WTC11 (cell line): ENCODE data around the gene CIC. TPM values are rescaled to one million over a fixed set of nuclear protein-coding genes. Genes with fewer than 3 reads are reported as not detected.

Source experiments
- ATAC-seq: fragments of 200-7000 bp; cut with Tn5 transposase; 2 replicates; pipeline ENCODE4 v1.10.0; 2021; ENCODE audit warnings: mild to moderate bottlenecking, moderate library complexity
- CTCF ChIA-PET: fragments of 300-600 bp; sonication (Branson Sonifier 250); formaldehyde crosslinking; loops from one replicate; lab custom pipeline; 2021; ENCODE audit warnings: antibody characterized with exemption; lab: Charles Lee
- POLR2A ChIA-PET: fragments of 350-600 bp; sonication (Branson Sonifier 250); formaldehyde crosslinking; loops from one replicate; lab custom pipeline; 2021; ENCODE audit warnings: antibody characterized with exemption; lab: Charles Lee
- DNase-seq: peaks from one replicate; pipeline ENCODE4 v3.0.0; 2021; ENCODE audit warnings: low spot score
- H3K27ac Mint-ChIP-seq: 2 replicates; pipeline ENCODE4 v1.8.0; 2021; ENCODE audit warnings: mixed read lengths
- H3K27me3 Mint-ChIP-seq: 2 replicates; pipeline ENCODE4 v1.8.0; 2021; ENCODE audit warnings: low read depth, mild to moderate bottlenecking, moderate library complexity, mixed read lengths
- H3K36me3 Mint-ChIP-seq: 2 replicates; pipeline ENCODE4 v1.8.0; 2021; ENCODE audit warnings: mixed read lengths
- H3K4me1 Mint-ChIP-seq: 2 replicates; pipeline ENCODE4 v1.8.0; 2022; ENCODE audit warnings: mixed read lengths
- H3K4me3 Mint-ChIP-seq: 2 replicates; pipeline ENCODE4 v1.8.0; 2021; ENCODE audit warnings: mild to moderate bottlenecking, moderate library complexity, mixed read lengths
- H3K9me3 Mint-ChIP-seq: 2 replicates; pipeline ENCODE4 v1.8.0; 2021; ENCODE audit warnings: mixed read lengths
- CBFB ChIP-seq: sonication (generic); formaldehyde crosslinking; IDR thresholded peaks from 2 replicates; pipeline ENCODE4 v1.8.1; 2022; ENCODE audit warnings: mild to moderate bottlenecking, low read depth, missing genetic modification reagents
- CREB1 ChIP-seq: sonication (generic); formaldehyde crosslinking; IDR thresholded peaks from 2 replicates; pipeline ENCODE4 v1.8.0; 2023; ENCODE audit warnings: mild to moderate bottlenecking, missing genetic modification reagents
- CREM ChIP-seq: sonication (generic); formaldehyde crosslinking; IDR thresholded peaks from 2 replicates; pipeline ENCODE4 v1.8.1; 2022; ENCODE audit warnings: mild to moderate bottlenecking, missing genetic modification reagents, moderate library complexity
- EMX1 ChIP-seq: fragments of 250-450 bp; sonication (Bioruptor Pico); IDR thresholded peaks from 2 replicates; pipeline ENCODE4 v1.8.0; 2021; ENCODE audit warnings: mild to moderate bottlenecking
- GTF2I ChIP-seq: fragments of 250-450 bp; sonication (Bioruptor Pico); conservative IDR thresholded peaks from 2 replicates; pipeline ENCODE4 v1.4.0; 2021; ENCODE audit warnings: mild to moderate bottlenecking
- JAZF1 ChIP-seq: fragments of 250-450 bp; sonication (Bioruptor Pico); IDR thresholded peaks from 2 replicates; pipeline ENCODE4 v1.9.0; 2021; ENCODE audit warnings: moderate library complexity, mild to moderate bottlenecking, inconsistent platforms
- SOX15 ChIP-seq: fragments of 250-450 bp; sonication (Bioruptor Pico); IDR thresholded peaks from 2 replicates; pipeline ENCODE4 v1.9.0; 2021; ENCODE audit warnings: mild to moderate bottlenecking
- TEAD1 ChIP-seq: sonication (generic); formaldehyde crosslinking; IDR thresholded peaks from 2 replicates; pipeline ENCODE4 v1.8.0; 2022; ENCODE audit warnings: mild to moderate bottlenecking, missing genetic modification reagents
- ZBTB21 ChIP-seq: sonication (generic); formaldehyde crosslinking; IDR thresholded peaks from 2 replicates; pipeline ENCODE4 v1.8.1; 2023; ENCODE audit warnings: mild to moderate bottlenecking, missing genetic modification reagents, borderline replicate concordance
- ZNF121 ChIP-seq: sonication (generic); formaldehyde crosslinking; IDR thresholded peaks from 2 replicates; pipeline ENCODE4 v1.8.0; 2023; ENCODE audit warnings: missing genetic modification reagents
- ZNF396 ChIP-seq: fragments of 250-450 bp; sonication (Bioruptor Pico); IDR thresholded peaks from 2 replicates; pipeline ENCODE4 v1.8.0; 2021; ENCODE audit warnings: mild to moderate bottlenecking, moderate library complexity, borderline replicate concordance
- ZNF416 ChIP-seq: fragments of 250-450 bp; sonication (Bioruptor Pico); IDR thresholded peaks from 2 replicates; pipeline ENCODE4 v1.9.0; 2021; ENCODE audit warnings: mild to moderate bottlenecking, inconsistent platforms
- total RNA-seq: library from RNA; stranded (reverse); gene quantifications from 3 replicates; pipeline ENCODE4 v1.2.3, GENCODE V29; 2021
- TF ChIP-seq, protein P1 (sequence below): sonication (generic); formaldehyde crosslinking; IDR thresholded peaks from 2 replicates; pipeline ENCODE4 v1.8.0; 2022; ENCODE audit warnings: mild to moderate bottlenecking, missing genetic modification reagents
- TF ChIP-seq, protein P2 (sequence below): fragments of 250-450 bp; sonication (Bioruptor Pico); IDR thresholded peaks from 2 replicates; pipeline ENCODE4 v1.8.0; 2021; ENCODE audit warnings: mild to moderate bottlenecking
- TF ChIP-seq, protein P3 (sequence below): sonication (generic); formaldehyde crosslinking; IDR thresholded peaks from 2 replicates; pipeline ENCODE4 v1.8.1; 2023; ENCODE audit warnings: mild to moderate bottlenecking, missing genetic modification reagents, borderline replicate concordance
- TF ChIP-seq, protein P4 (sequence below): sonication (generic); formaldehyde crosslinking; IDR thresholded peaks from 2 replicates; pipeline ENCODE4 v1.8.1; 2022; ENCODE audit warnings: low read depth, mild to moderate bottlenecking, moderate library complexity, missing genetic modification reagents, borderline replicate concordance
- TF ChIP-seq, protein P5 (sequence below): sonication (generic); formaldehyde crosslinking; conservative IDR thresholded peaks from 2 replicates; pipeline ENCODE4 v1.8.1; 2022; ENCODE audit warnings: mild to moderate bottlenecking, missing genetic modification reagents
- TF ChIP-seq, protein P6 (sequence below): sonication (generic); formaldehyde crosslinking; IDR thresholded peaks from 2 replicates; pipeline ENCODE4 v1.8.1; 2023; ENCODE audit warnings: mild to moderate bottlenecking, missing genetic modification reagents, moderate library complexity

CIC gene
- total RNA-seq, 1 experiment from 2014 or later, result 55.8 TPM

DNA sequence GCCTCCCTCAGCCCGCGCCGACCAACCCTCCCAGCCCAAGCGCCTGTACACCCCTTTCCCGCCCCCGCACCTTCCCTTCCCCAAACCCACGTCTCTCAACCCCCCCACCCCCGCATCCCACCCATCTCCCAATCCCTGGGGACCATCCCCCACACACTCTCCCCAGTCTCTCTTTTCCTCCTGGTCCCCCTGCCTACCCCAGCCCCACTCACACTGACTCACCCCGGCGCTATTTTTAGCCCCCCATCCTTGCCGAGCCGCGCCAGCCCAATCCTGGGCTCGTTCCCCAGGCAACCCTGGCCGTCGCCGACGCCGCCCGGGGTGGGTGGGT lies 11.7 kb downstream of the CIC start (continued):
- no peak for TF ChIP-seq ZBTB21
- TF ChIP-seq ZNF416 (CRISPR knock-in tag), result no peak
- TF ChIP-seq TEAD1 (CRISPR knock-in tag), result no peak
- TF ChIP-seq, protein P1, sequence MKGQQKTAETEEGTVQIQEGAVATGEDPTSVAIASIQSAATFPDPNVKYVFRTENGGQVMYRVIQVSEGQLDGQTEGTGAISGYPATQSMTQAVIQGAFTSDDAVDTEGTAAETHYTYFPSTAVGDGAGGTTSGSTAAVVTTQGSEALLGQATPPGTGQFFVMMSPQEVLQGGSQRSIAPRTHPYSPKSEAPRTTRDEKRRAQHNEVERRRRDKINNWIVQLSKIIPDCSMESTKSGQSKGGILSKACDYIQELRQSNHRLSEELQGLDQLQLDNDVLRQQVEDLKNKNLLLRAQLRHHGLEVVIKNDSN, result no peak
- TF ChIP-seq, protein P2, sequence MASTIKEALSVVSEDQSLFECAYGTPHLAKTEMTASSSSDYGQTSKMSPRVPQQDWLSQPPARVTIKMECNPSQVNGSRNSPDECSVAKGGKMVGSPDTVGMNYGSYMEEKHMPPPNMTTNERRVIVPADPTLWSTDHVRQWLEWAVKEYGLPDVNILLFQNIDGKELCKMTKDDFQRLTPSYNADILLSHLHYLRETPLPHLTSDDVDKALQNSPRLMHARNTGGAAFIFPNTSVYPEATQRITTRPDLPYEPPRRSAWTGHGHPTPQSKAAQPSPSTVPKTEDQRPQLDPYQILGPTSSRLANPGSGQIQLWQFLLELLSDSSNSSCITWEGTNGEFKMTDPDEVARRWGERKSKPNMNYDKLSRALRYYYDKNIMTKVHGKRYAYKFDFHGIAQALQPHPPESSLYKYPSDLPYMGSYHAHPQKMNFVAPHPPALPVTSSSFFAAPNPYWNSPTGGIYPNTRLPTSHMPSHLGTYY (CRISPR knock-in tag), result no peak
- no peak for TF ChIP-seq SOX15 (CRISPR knock-in tag)
- TF ChIP-seq, protein P3, sequence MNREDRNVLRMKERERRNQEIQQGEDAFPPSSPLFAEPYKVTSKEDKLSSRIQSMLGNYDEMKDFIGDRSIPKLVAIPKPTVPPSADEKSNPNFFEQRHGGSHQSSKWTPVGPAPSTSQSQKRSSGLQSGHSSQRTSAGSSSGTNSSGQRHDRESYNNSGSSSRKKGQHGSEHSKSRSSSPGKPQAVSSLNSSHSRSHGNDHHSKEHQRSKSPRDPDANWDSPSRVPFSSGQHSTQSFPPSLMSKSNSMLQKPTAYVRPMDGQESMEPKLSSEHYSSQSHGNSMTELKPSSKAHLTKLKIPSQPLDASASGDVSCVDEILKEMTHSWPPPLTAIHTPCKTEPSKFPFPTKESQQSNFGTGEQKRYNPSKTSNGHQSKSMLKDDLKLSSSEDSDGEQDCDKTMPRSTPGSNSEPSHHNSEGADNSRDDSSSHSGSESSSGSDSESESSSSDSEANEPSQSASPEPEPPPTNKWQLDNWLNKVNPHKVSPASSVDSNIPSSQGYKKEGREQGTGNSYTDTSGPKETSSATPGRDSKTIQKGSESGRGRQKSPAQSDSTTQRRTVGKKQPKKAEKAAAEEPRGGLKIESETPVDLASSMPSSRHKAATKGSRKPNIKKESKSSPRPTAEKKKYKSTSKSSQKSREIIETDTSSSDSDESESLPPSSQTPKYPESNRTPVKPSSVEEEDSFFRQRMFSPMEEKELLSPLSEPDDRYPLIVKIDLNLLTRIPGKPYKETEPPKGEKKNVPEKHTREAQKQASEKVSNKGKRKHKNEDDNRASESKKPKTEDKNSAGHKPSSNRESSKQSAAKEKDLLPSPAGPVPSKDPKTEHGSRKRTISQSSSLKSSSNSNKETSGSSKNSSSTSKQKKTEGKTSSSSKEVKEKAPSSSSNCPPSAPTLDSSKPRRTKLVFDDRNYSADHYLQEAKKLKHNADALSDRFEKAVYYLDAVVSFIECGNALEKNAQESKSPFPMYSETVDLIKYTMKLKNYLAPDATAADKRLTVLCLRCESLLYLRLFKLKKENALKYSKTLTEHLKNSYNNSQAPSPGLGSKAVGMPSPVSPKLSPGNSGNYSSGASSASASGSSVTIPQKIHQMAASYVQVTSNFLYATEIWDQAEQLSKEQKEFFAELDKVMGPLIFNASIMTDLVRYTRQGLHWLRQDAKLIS, result no peak
- TF ChIP-seq ZNF396 (CRISPR knock-in tag), result no peak

DNA sequence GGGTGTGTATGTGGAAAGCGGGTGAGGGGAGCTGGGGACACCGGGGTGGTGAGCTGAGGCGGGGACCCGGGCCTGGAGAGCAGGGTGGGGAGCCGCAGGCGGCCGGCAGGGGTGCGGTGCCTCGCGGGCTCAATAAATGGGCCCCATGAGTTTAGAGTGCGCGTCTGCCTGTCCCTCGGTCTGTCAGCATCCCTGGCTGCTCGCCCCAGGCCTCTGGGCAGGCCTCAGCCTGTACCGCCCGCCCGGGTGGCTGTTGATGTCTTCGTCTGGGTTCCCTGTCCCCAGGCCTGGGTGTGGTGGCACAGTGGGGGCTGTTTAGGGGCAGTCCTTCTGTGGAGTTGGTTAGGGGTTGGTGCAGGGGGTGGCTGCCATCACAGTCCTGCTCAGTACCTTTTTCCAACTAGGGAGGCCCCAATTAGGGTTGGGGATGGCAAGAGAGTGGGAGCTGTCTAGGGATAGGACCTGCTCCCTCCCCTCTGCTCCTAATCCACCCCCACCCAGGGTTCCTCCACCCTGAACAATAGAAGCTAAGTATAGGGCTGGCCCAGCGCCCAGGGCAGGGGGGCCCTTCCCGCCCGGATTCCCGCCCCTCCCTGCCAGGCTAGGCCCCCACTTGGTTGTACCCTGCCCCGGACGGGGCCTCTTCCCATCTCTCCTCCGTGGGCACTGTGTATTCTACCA lies 12.2 kb downstream of the CIC start:
- no peaks in the 10 kb centered on the region for H3K9me3 Mint-ChIP-seq
- peak overlapping the region; percentile 75 for H3K4me3 Mint-ChIP-seq
- no peak for ATAC-seq
- peaks cover 37% of the 10 kb centered on the region for H3K4me1 Mint-ChIP-seq
- CTCF ChIA-PET, result interaction anchor here (1.0 to 7.5 kb wide), 10 partner anchors 9 to 115 kb away, joined by 3 to 239 read pairs (median 8); partner anchors contain the start of genes ERF, GSK3A, PAFAH1B3 and PRR19
- no peaks in the 10 kb centered on the region for H3K36me3 Mint-ChIP-seq
- TF ChIP-seq CREB1 (CRISPR knock-in tag) (no peak), ZNF121 (CRISPR knock-in tag) (no peak), CREM (no peak), CBFB (CRISPR knock-in tag) (no peak), EMX1 (no peak), JAZF1 (CRISPR knock-in tag) (no peak), GTF2I (CRISPR knock-in tag) (no peak)
- TF ChIP-seq, protein P4, sequence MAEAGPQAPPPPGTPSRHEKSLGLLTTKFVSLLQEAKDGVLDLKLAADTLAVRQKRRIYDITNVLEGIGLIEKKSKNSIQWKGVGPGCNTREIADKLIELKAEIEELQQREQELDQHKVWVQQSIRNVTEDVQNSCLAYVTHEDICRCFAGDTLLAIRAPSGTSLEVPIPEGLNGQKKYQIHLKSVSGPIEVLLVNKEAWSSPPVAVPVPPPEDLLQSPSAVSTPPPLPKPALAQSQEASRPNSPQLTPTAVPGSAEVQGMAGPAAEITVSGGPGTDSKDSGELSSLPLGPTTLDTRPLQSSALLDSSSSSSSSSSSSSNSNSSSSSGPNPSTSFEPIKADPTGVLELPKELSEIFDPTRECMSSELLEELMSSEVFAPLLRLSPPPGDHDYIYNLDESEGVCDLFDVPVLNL (CRISPR knock-in tag), result no peak
- TF ChIP-seq, protein P5, sequence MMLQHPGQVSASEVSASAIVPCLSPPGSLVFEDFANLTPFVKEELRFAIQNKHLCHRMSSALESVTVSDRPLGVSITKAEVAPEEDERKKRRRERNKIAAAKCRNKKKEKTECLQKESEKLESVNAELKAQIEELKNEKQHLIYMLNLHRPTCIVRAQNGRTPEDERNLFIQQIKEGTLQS (CRISPR knock-in tag), result no peak
- TF ChIP-seq, protein P6, sequence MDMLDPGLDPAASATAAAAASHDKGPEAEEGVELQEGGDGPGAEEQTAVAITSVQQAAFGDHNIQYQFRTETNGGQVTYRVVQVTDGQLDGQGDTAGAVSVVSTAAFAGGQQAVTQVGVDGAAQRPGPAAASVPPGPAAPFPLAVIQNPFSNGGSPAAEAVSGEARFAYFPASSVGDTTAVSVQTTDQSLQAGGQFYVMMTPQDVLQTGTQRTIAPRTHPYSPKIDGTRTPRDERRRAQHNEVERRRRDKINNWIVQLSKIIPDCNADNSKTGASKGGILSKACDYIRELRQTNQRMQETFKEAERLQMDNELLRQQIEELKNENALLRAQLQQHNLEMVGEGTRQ, result no peak
- TF ChIP-seq, all 79 proteins: peak for 0
- POLR2A ChIA-PET, result interaction anchor here (0.8 kb wide), 1 partner anchor 26 kb away, joined by 6 read pairs; no protein-coding TSS in a partner anchor
- no peak for DNase-seq
- no peaks in the 10 kb centered on the region for H3K27me3 Mint-ChIP-seq
- peak overlapping the region; percentile 69; the same call in 1 of the 2 replicates for H3K27ac Mint-ChIP-seq
